ENCODE results near the gene ATOH1. TPM values are rescaled to one million over a fixed set of nuclear protein-coding genes. Genes with fewer than 3 reads are reported as not detected.

Gene ATOH1
- total RNA-seq, result not detected in 2 replicates

- Histone ChIP-seq H3K9me3 (ENCODE audit: low read depth, low read length) (no peaks in the 10 kb centered on the region), H2AFZ (ENCODE audit: low read length) (no peak within 1 kb of the TSS), H3K27me3 (ENCODE audit: insufficient read depth, low read length) (peaks cover 61% of the 10 kb centered on the region), H3K4me1 (ENCODE audit: insufficient read depth, low read length) (no peaks in the 10 kb centered on the region), H3K79me2 (ENCODE audit: insufficient read depth, low read length) (no peaks in the 10 kb centered on the region), H3K36me3 (ENCODE audit: insufficient read depth, low read length) (no peaks in the 10 kb centered on the region), H4K20me1 (ENCODE audit: insufficient read depth, low read length) (no peaks in the 10 kb centered on the region), H3K27ac (ENCODE audit: low read depth, low read length) (no peak within 1 kb of the TSS), H3K4me2 (ENCODE audit: insufficient read depth, low read length) (no peak within 1 kb of the TSS), H3K4me3 (ENCODE audit: insufficient read depth, low read length) (no peak within 1 kb of the TSS)
- no peak for DNase-seq (ENCODE audit: insufficient read length, low spot score, missing footprints)
- no peak for TF ChIP-seq CTCF (IDR thresholded peaks at IDR 0.05; ENCODE audit: extremely low read depth, low read depth, low read length)
Measured at GRCh38 chr4:93828332-93828994, at the start of gene ATOH1. Gene ATOH1 (plus strand): TSS chr4:93828753. CDS start chr4:93828927, 174 bp downstream.

GRCh38 chr4:93779228-93779627, 49.3 kb upstream of the ATOH1 start:
- no peak overlapping the region for H3K4me3 ChIP-seq (ENCODE audit: insufficient read depth, low read length)
- no peaks in the 10 kb centered on the region for H3K27me3 ChIP-seq (ENCODE audit: insufficient read depth, low read length)
- no peaks in the 10 kb centered on the region for H3K79me2 ChIP-seq (ENCODE audit: insufficient read depth, low read length)
- H3K4me2 ChIP-seq (ENCODE audit: insufficient read depth, low read length), result no peak overlapping the region
- no peaks in the 10 kb centered on the region for H4K20me1 ChIP-seq (ENCODE audit: insufficient read depth, low read length)
- H3K9me3 ChIP-seq (ENCODE audit: low read depth, low read length), result no peaks in the 10 kb centered on the region
- no peak for DNase-seq (ENCODE audit: insufficient read length, low spot score, missing footprints)
- no peak for TF ChIP-seq CTCF (IDR thresholded peaks at IDR 0.05; ENCODE audit: extremely low read depth, low read depth, low read length)
- no peaks in the 10 kb centered on the region for H3K4me1 ChIP-seq (ENCODE audit: insufficient read depth, low read length)
- no peaks in the 10 kb centered on the region for H3K36me3 ChIP-seq (ENCODE audit: insufficient read depth, low read length)
- no peak overlapping the region for H2AFZ ChIP-seq (ENCODE audit: low read length)
- no peak overlapping the region for H3K27ac ChIP-seq (ENCODE audit: low read depth, low read length)

- no peak for TF ChIP-seq CTCF (IDR thresholded peaks at IDR 0.05; ENCODE audit: extremely low read depth, low read depth, low read length)
- Histone ChIP-seq H4K20me1 (ENCODE audit: insufficient read depth, low read length) (no peaks in the 10 kb centered on the region), H3K4me1 (ENCODE audit: insufficient read depth, low read length) (no peaks in the 10 kb centered on the region), H2AFZ (ENCODE audit: low read length) (no peak overlapping the region), H3K4me3 (ENCODE audit: insufficient read depth, low read length) (no peak overlapping the region), H3K79me2 (ENCODE audit: insufficient read depth, low read length) (no peaks in the 10 kb centered on the region), H3K36me3 (ENCODE audit: insufficient read depth, low read length) (no peaks in the 10 kb centered on the region), H3K4me2 (ENCODE audit: insufficient read depth, low read length) (no peak overlapping the region), H3K9me3 (ENCODE audit: low read depth, low read length) (no peaks in the 10 kb centered on the region), H3K27me3 (ENCODE audit: insufficient read depth, low read length) (no peaks in the 10 kb centered on the region), H3K27ac (ENCODE audit: low read depth, low read length) (no peak overlapping the region)
- no peak for DNase-seq (ENCODE audit: insufficient read length, low spot score, missing footprints)
Measured at GRCh38 chr4:93780080-93780479, 48.5 kb upstream of the ATOH1 start.

GRCh38 chr4:93781198-93781597, 47.4 kb upstream of the ATOH1 start:
- Histone ChIP-seq H3K4me1 (ENCODE audit: insufficient read depth, low read length) (no peaks in the 10 kb centered on the region), H3K79me2 (ENCODE audit: insufficient read depth, low read length) (no peaks in the 10 kb centered on the region), H3K9me3 (ENCODE audit: low read depth, low read length) (no peaks in the 10 kb centered on the region), H3K4me2 (ENCODE audit: insufficient read depth, low read length) (no peak overlapping the region), H3K4me3 (ENCODE audit: insufficient read depth, low read length) (no peak overlapping the region), H3K27me3 (ENCODE audit: insufficient read depth, low read length) (no peaks in the 10 kb centered on the region), H3K27ac (ENCODE audit: low read depth, low read length) (no peak overlapping the region), H4K20me1 (ENCODE audit: insufficient read depth, low read length) (no peaks in the 10 kb centered on the region), H2AFZ (ENCODE audit: low read length) (no peak overlapping the region), H3K36me3 (ENCODE audit: insufficient read depth, low read length) (no peaks in the 10 kb centered on the region)
- no peak for DNase-seq (ENCODE audit: insufficient read length, low spot score, missing footprints)
- no peak for TF ChIP-seq CTCF (IDR thresholded peaks at IDR 0.05; ENCODE audit: extremely low read depth, low read depth, low read length)

All from osteoblast (primary cell).